Esophagus muscularis mucosa (tissue), 3 donors: ENCODE results near the gene ANKRD35.

Experiments used
- CTCF ChIP-seq, 3 experiments: fragments of 200-600 bp in 2 of 3; fragments of 450-650 bp in 1 of 3; sonication (generic) in 2 of 3; IDR thresholded peaks; one replicate each; pipeline ENCODE4 v1.5.1; 2017 to 2019; ENCODE audit warnings: antibody characterized with exemption in 3 of 3, mild to moderate bottlenecking in 2 of 3, moderate library complexity in 1 of 3
- POLR2A ChIP-seq: fragments of 450-650 bp; IDR thresholded peaks from one replicate; pipeline ENCODE4 v1.6.1; 2017; ENCODE audit warnings: antibody characterized with exemption, moderate library complexity, mild to moderate bottlenecking, low read depth
- POLR2AphosphoS5 ChIP-seq, 2 donors: sonication (generic); formaldehyde crosslinking; IDR thresholded peaks; one replicate each; pipeline ENCODE4 v1.6.1; 2017; ENCODE audit warnings: antibody characterized with exemption in 2 of 2

GRCh38 chr1:145927916-145928643 lies 42.4 kb upstream of the ANKRD35 start:
- no peak for TF ChIP-seq CTCF (IDR thresholded peaks at IDR 0.05)
- TF ChIP-seq POLR2A = no peak
- TF ChIP-seq POLR2AphosphoS5 (IDR thresholded peaks at IDR 0.05) = no peak
